HG03520 (cell line): ENCODE measurements around the gene SFR1.

Experiments
- ATAC-seq: cut with Tn5 transposase; IDR thresholded peaks from one replicate; pipeline ENCODE4 v1.9.1; 2021; ENCODE audit warnings: mild to moderate bottlenecking, moderate library complexity; ENCODE audit not compliant: unreplicated experiment

The SFR1 gene, protein sequence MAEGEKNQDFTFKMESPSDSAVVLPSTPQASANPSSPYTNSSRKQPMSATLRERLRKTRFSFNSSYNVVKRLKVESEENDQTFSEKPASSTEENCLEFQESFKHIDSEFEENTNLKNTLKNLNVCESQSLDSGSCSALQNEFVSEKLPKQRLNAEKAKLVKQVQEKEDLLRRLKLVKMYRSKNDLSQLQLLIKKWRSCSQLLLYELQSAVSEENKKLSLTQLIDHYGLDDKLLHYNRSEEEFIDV

DNA sequence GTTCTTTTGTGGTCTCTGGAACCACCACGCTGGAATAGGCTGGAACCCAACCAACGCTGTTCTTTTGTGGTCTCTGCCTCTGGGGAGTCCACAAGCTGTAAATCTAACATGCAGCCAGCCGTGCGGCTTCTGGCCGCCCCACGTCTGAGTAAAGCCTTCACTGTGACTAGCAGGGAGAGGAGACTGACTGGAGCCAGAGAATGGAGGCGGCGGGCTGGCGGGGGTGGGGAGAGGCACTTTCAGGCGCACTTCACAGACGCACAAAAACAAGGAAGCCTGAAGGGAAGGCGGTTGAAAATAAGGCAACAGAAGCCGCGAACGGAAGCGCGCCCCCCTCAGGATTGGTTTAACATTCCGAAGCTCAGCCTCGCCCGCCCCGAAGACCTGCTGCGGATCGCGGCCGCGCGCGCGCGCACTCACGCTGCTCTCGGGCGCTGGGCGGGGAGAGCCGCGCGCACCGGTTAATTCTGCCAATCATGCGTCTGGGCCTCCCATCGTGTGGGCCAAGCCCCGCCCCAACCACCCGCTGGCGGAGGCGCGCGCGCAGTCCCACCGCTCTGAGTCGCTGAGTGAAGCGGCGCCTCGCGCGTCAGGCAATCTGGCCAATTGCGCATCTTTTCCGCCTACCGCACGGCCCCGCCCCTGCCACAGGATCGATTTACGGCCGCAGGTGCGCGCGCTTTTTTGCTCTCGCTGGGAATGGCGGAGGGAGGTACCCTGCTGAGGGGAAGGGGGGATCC is at the start of gene SFR1:
Gene SFR1, plus strand, starts transcription at position 687 of the 740 bp plus-strand sequence. Its CDS starts 13 bp downstream, at position 700.
- ATAC-seq: peak; percentile 89

DNA sequence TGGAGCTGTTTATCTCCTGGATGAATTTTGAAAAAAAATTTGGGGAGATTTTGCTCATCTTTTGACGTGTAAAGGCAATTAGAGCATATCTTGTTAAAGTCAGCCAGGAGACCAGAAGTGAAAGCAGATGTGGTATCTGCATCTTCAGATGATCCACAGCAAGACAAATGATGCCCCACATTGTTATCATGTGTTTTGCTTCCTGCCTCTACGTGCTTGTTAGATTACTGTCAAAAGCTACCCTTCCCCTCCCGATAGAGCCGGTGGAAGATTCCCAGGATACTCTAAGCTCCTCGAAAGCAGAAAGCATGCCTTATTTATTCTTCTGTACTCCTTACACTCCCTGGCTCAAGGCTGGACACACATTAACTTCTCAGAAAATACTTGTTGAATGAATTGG is 49.2 kb upstream of the SFR1 start:
- ATAC-seq: no peak

DNA sequence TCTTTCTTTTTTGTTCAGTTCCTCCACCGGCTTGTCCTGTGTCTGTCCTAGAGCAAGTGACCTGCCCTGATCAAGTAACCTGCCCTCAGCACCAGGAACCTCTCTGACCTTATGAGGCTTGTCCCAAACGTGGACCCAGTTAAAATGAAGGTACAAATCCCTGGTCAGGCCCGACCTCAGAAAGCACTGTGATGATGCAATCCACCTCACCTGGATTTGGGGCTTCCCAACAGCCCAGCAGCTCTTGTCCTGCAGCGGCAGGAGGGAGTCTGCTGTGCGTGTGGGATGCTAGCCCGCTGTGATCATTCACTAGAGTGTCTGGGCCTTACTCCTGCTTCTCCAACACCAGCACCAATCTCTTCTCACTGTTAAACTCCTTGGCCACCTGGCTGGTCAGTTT is 47.5 kb upstream of the SFR1 start:
- ATAC-seq: no peak

DNA sequence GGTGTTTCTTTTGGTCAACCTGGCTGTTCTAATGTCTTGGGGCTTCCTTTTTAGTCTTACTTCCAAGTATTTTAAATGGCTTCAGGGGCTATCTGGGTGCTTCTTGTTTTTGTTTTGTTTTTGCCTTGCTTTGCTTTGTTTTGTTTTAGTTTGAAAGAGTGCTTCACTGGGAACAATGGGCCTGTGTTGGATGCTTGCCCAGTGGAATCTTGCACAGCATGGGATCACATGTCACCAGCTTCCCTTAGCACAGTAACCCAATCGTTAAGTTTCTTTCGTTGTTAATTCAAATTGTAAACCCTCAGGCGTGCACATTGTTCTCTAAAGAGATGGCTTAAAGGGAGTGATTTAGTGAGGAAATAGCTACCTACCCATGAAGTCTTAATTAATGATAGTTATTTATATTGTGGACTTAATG is 45.2 kb upstream of the SFR1 start:
- no peak for ATAC-seq

DNA sequence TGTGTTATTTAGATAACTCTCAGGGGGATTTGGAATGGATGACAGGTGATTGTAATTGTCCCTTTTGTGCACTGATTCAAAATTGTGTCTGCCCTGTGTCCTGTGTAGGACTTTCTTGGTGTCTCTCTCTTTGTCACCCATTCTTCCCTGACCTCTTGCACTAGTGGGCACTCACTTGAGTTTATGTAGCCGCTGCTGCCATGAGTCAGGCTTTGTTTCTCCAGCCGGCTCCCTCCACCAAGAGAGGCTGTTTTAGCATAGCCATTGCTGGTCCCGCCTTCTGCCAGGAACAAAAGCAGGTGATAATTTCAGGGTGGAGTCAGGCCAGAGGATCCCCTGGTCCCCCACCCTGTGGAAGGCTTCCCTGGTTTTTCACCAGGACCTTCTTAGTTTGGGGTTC is 44.7 kb upstream of the SFR1 start:
- ATAC-seq: no peak

DNA sequence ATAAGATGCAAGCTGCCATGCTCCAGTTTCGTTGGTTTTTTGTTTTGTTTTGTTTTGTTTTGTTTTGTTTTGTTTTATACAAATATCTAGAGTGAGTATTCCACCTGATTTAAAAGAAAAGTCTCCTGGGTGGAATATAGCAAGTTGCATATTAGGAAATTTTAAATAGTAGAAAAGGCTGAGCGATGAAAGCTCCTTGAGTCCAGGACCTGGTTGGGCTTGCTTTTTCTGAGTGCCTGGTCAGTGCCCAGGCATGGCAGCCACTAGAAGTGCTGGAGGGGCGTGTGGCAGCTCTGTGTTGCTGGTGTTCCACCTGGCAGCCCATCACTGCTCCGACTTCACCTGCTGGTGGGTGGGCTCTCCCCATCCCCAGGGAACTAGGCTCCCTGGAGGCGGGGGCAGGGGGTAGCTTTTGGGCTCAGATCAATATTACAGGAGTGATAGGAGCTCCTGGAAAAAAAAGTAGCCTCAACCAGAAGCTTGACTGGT is 44.3 kb upstream of the SFR1 start:
- ATAC-seq: no peak

DNA sequence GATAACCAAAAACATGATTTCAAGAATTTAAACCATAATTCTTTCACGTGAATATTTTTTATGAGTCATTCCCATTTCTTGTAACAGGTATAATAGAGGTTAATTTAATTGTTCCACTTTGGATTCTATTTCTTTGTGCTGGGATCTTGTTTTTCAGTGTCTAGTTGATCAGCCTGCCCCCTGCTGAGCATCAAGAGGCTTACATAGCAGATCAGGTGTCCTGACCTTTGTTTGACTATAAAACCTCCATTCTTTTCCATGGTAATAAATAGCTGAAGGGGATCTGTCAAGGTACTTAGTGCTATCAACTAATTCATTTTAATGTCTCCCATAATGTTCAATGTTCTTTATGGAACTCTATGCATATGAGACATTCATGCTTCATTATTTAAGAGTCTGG is 41.2 kb upstream of the SFR1 start:
- ATAC-seq: no peak

DNA sequence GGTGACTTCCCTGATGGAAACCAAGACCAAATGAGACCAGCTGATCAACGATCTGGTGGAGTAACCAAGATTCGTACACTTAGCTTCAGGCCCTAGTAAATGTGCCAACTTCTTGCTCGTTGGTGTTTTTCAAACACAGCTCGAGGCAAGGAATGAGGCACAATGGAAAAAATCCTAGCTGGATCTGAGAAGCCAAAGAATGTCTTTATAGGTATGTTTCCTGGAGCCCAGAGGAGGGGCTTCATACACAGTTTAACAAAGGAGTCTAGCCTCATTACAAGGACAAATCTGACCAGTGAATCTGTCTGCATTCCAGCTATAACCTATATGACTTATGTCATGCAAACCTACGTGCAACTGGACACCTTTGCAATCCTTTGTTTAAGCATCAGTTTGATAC is 40.0 kb upstream of the SFR1 start:
- no peak for ATAC-seq

DNA sequence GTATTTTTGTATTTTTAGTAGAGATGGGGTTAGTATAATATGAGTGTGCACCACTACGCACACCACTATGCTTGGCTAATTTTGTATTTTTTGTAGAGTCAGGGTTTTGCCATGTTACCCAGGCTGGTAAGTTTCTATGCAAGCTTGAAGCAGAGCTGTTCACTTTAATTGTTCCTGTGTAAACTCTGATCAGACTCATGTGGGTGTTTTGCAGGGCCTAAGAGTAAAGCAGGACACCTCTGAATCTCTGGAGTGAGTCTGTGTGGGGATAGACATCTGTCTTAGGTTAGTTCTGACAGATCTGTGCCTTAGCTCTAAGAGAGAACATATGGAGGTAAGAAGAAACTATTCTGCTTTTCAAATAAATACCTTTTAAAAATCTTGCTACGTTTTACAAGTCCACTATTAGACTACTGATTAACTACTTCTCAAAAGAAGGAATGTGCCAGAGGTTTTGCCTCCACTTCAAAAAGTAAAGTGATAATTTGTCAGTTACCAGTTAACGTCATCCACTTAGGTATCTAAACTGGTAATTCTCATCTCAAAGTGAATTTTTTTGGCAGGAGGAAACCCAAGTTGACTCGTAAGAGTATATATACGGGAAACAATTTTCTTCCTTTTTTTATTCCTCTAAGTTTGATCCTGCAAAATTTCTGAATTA is 37.4 kb upstream of the SFR1 start:
- ATAC-seq: no peak

DNA sequence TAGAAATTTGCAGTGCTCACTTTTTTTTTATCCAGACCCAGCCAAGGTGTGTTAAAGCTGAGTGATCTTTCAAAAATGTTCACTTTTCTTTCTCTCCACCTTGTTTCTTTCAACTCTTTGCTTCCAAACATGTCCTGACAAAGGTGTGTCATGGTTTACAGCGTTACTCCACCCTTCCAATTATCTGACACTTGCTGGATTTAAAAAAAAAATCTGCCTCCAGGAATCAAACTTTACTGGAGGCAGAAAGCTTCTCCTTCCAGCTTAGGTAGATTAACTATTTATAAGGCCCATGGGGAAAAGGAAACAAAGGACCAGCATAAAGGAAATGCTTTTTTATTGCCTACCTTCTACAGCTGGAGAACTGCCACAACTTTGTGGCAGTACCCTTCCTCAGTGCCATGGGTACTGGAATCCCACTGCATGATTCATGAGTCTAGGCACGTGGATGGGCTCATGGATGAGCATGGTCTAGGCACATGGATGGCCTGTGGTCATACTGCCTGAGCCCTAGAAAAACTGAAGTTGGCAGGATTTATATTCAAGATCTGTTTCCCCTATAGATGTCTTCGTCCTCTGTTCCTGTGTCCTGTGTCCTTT is 36.1 kb upstream of the SFR1 start, which contains the start of gene COL17A1:
Gene COL17A1, minus strand, starts transcription at position 80 of the 600 bp plus-strand sequence. CDS start 5,207 bp downstream, outside the sequence.
- no peak for ATAC-seq

DNA sequence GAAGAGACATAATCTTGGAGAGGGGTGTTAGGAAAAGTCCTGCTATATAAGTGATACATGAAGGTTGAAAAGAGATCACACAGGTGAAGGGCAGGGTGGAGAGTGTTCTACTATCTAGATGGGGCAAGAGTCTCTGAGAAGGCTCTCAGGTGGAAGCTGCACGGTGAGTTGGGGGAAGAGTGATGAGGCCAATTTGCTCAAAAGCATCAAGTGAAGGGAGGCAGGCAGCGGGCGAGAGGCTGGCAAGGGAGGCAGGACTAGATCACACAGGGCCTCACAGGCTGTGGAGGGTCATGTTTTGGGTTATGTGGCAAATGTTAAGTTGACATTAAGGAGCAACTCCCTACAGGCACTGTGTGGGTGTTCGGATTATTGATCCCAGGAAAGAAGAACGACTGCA is 33.7 kb upstream of the SFR1 start:
- no peak for ATAC-seq

DNA sequence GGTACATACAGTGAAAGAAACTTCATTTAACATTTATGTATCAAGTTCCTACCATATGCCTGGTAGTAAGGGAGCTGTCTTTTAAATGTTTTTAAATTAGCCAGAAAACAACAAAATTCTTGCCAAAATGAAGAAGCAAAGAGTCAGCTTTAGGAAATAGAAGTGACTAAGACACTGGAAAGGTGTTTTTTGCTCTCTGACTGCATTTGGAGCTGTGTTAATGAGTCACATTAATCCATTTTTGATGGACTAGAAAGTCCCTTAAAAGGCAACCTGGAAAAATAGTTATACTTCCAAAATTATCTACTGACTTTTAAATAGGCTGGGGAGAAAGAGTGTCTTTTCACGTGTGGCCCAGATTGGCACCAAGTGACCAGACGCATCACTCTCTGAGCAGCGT is 32.4 kb upstream of the SFR1 start:
- no peak for ATAC-seq

DNA sequence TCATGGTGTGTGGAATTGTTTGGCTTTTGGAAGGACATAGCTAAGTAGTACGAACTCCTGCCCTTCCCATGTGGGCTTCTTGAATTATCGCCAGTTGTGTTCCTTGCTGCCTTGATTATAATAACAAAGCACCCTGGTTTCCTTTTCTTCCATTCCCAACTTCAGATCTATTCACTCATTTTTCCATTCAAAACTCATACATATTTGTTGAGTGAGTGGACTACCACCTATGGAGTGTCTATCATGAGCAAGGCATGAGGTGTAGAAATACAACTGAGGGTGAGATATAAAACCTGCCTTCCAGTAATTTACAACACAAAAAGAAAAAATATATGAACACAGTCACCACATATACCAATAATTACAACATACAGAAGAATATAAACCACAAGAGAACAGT is 31.4 kb upstream of the SFR1 start:
- ATAC-seq: no peak

DNA sequence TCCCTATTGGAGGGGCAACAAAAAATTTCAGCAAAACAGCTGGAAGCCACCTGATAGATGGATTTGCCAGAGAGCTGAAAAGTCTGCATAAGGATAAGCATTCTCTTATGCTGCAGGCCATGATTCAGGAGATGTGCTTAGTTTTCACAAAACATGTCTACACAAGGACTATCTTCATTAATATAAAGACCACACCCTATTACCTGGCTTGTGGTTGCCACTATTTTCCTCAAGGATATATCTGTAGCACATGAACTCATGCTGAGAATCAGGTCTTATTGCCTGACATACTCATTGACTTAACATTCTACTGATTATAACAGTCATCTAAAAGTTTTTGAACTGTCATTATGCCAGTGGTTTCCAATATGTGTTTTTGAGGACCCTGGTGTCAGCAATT is 29.2 kb upstream of the SFR1 start:
- no peak for ATAC-seq

DNA sequence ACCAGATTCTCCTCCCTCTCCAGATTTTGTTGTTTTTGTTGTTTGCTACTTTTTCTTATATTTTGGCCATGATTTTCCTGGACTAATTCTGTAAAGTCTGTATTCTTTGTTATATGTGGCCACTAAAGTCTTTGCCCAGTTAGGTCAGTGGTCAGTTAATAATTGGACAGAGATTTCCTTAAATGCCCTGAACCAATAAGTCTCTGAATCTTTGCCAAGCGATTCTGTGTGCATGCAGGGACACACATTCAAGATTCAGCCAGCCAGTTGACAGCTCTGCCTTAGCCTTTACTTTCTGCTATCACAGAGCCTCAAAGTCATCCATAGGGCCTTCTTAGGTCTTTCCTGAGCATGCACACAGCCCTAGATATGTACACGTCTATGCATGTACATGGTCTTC is 25.3 kb upstream of the SFR1 start:
- no peak for ATAC-seq

DNA sequence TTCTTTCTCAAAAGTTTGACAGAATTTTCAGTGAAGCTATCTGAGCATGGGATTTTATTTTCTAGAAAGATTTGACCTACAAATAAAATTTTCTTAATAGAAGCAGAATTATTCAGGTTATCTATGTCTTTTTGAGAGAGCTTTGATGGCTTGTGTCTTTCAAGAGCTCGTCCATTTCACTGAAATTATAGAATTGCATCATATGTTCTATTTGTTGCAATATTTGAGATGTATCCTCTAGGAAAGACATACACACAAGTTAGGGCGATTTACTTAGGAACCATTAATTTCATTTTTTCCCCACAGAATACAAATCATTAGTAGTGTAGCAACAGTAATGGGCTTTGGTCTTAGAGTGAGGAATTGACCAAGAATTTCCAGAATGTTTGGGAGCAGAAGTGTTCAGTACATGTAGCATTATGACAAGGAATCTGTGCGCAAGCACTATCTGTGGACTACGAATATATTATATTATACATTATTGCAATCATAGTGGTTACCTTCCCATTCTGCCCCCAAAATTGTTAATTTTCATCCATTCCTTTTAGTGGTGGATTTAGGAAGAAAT is 23.5 kb upstream of the SFR1 start:
- ATAC-seq: no peak

DNA sequence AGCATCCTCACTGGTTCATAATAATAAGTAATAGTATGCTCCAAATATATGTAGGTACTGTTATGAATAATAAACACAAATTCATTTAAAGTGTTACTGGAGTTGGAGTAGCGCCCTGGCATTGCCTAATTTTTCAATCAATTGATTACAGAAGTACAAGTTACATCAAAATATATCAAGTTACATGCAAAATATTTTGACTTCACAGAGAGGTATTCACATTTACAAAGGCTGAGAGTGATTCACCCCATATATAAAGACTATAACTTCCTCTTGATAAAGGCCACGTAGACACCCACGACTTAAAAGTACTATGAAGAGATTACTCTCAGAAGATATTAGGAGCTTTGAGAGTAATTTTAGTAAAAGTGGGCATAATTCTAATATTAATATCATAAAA is 22.7 kb upstream of the SFR1 start:
- ATAC-seq: no peak

DNA sequence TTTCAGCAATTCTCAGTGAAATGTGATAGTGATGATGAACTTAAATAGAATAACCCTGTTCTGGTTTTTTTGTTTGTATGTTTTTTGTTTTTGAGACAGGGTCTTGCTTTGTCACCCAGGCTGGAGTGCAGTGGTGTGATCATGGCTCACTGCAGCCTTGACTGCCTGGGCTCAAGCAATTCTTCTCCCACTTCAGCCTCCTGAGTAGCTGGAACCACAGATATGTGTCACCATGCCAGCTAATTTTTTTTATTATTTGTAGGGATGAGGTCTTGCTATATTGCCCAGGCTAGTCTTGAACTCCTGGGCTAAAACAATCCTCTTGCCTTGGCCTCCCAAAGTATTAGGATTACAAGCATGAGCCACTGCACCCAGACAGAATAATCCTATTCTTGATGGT is 22.0 kb upstream of the SFR1 start:
- no peak for ATAC-seq

DNA sequence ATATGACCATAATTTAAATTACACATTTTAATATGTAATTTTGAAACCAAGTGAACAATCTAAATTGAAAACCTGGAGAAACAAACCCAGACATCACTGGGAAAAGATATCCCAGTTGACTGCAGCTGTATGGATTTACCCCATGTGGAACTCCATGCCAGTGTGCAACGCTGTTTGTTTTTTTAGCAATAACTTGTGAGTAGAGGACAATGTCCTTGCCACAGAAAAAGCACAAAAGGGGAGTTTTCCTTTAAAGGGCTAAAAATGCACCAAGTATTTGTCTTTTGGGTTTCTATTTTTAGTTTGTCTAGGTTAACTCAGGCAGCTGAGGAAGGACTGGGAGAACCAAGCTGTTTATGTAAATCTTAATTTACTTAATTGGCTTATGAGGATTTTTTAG is 21.2 kb upstream of the SFR1 start:
- ATAC-seq: no peak

DNA sequence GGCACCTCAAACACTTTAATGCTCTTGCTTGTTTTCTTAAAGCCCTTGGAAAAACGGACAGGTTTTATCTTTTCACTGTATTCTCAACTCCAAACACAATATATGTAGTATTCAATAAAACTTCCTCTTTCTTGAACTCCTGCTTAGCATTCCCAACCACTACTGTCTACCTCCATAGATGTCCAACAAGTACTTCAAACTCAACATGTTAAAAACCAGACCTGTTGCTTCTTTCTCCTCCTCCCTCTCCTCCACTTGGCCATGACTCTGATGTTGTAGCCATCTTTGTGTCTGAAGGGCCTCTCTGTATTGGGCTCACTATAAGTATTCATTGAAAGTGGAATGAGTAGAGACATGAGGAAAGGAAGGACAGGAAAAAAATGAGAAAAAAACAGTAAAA is 20.1 kb upstream of the SFR1 start:
- no peak for ATAC-seq

DNA sequence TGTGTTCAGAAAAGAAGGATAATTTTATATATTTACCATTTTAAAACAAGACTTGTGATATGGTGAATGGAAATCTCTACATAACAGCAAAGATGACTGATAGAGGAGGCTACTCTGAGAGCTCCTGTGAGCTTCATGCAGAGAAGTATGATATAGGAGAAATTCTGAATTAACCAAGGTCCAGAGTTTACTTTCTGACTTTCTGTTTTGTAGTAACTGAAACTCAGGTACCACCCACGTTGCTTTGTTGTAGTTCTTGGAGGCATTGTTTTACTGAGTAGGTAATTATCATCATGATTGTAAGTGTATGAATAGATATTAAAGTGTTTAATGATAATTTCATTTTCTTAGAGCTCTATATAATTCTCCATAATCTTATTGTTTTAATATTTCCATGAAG is 18.0 kb upstream of the SFR1 start:
- ATAC-seq: peak; percentile 70
